HCT116 (cell line): ENCODE measurements around the gene SNED1.

Experiments
- CTCF ChIP-seq, 3 experiments: fragments of 200-600 bp in 1 of 3; sonication (generic) in 1 of 3; IDR thresholded peaks in 2 of 3; conservative IDR thresholded peaks in 1 of 3; 2 replicates each; pipeline ENCODE4 v1.5.1; 2012 to 2017; ENCODE audit warnings: low read depth in 2 of 3, low read length in 2 of 3, antibody characterized with exemption in 1 of 3, borderline replicate concordance in 1 of 3, control low read depth in 1 of 3, mild to moderate bottlenecking in 1 of 3, mixed read lengths in 1 of 3, mixed run types in 1 of 3, moderate library complexity in 1 of 3; ENCODE audit not compliant: insufficient read depth in 1 of 3
- EZH2 ChIP-seq: fragments of 200-600 bp; sonication (generic); IDR thresholded peaks from 2 replicates; pipeline ENCODE4 v1.6.1; 2017; ENCODE audit warnings: antibody characterized with exemption, mixed run types
- EZH2phosphoT487 ChIP-seq: fragments of 200-600 bp; IDR thresholded peaks from 2 replicates; pipeline ENCODE4 v1.6.1; 2018; ENCODE audit warnings: antibody characterized with exemption, borderline replicate concordance
- FOSL1 ChIP-seq: IDR thresholded peaks from 2 replicates; pipeline ENCODE4 v1.6.1; 2012; ENCODE audit warnings: low read depth
- RAD21 ChIP-seq: IDR thresholded peaks from 2 replicates; pipeline ENCODE4 v1.6.1; 2012; ENCODE audit warnings: low read depth, mild to moderate bottlenecking
- YY1 ChIP-seq: IDR thresholded peaks from 2 replicates; pipeline ENCODE4 v1.6.1; 2011; ENCODE audit warnings: low read length, low read depth, moderate library complexity, mild to moderate bottlenecking; ENCODE audit not compliant: insufficient replicate concordance; ENCODE audit errors: extremely low read depth

GRCh38 chr2:241018051-241018891 lies 19.9 kb downstream of the SNED1 start:
- no peak for TF ChIP-seq CTCF (IDR thresholded peaks at IDR 0.05 in 2 of 3, conservative IDR thresholded peaks at IDR 0.05 in 1 of 3; ENCODE audit: borderline replicate concordance in 1 of 3, insufficient read depth in 1 of 3, low read depth in 2 of 3, low read length in 2 of 3)
- TF ChIP-seq FOSL1 = no peak
- TF ChIP-seq EZH2phosphoT487 = no peak
- TF ChIP-seq YY1 = no peak
- no peak for TF ChIP-seq EZH2
- no peak for TF ChIP-seq RAD21
